Neutrophil (primary cell): Measurements from ENCODE around the gene MAL.

Source experiments
- H3K27ac ChIP-seq: fragments of 200-600 bp; sonication (generic); 2 replicates; pipeline ENCODE4 v1.5.1; 2016; ENCODE audit warnings: mild to moderate bottlenecking, moderate library complexity
- H3K27me3 ChIP-seq: fragments of 200-600 bp; sonication (generic); 2 replicates; pipeline ENCODE4 v1.6.0; 2016; ENCODE audit warnings: mild to moderate bottlenecking
- H3K36me3 ChIP-seq: fragments of 200-600 bp; sonication (generic); 2 replicates; pipeline ENCODE4 v1.5.1; 2017
- H3K4me1 ChIP-seq, 2 experiments: fragments of 200-600 bp in 1 of 2; sonication (generic) in 1 of 2; 1 replicate in 1 of 2; 2 replicates in 1 of 2; pipeline versions ENCODE4 v1.5.1 to v1.6.1; 2013 to 2016; ENCODE audit warnings: low read depth in 1 of 2, low read length in 1 of 2, mild to moderate bottlenecking in 1 of 2, moderate library complexity in 1 of 2; ENCODE audit not compliant: control insufficient read depth in 1 of 2, insufficient read depth in 1 of 2
- H3K4me3 ChIP-seq, 2 experiments: fragments of 200-600 bp in 1 of 2; sonication (generic) in 1 of 2; 1 replicate in 1 of 2; 2 replicates in 1 of 2; pipeline ENCODE4 v1.5.1; 2013 to 2016; ENCODE audit warnings: low read depth in 1 of 2, low read length in 1 of 2, mild to moderate bottlenecking in 1 of 2, moderate library complexity in 1 of 2
- H3K9me3 ChIP-seq: fragments of 200-600 bp; sonication (generic); 2 replicates; pipeline ENCODE4 v1.5.1; 2016
- TF ChIP-seq, protein P1 (sequence below): fragments of 200-600 bp; sonication (generic); IDR thresholded peaks from 2 replicates; pipeline ENCODE4 v1.5.1; 2016; ENCODE audit warnings: antibody characterized with exemption

The MAL gene

DNA sequence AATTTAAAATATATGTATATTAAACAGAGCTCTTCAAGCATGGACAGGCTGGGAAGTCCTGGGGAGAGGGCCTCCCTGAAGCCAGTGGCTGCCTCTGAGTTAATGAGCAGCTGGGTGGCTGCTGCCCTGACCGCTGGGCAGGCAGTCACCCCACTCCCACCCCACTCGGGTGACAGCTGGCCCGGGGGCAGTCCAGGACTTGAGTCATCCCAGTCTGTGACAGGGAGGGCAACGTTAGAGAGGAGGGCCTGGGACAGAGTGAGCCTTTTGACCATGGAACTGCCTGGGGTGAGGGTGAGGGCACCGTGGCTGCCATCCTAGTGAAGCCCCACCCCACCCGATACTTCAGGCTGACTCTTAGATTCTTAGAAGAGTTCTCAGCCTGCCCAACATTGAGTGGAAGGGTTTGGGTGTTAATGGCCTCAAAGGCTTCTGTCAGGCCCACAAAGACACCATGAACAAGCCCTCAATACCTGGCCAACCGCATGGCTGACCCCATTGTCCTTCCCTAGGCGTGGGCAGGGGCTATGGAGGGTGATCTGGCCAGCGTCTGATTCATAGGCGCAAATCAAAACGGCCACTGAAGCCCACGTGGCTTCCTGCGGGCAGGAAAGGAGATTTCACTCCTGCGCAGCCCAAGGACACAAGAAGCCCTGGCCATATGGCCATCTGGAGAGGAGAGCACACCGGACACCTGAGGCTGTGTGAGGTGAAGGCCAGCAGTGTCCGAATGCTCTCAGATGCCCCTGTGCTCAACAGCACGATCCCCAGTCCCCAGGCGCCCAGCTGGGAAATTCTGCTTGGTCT lies 48.6 kb downstream of the MAL start:
- Histone ChIP-seq H3K27ac (no peak overlapping the region), H3K27me3 (peaks cover 53% of the 10 kb centered on the region), H3K4me3 (no peak overlapping the region), H3K9me3 (no peaks in the 10 kb centered on the region), H3K4me1 (peaks cover 8 to 11% of the 10 kb centered on the region in 2 experiments), H3K36me3 (no peaks in the 10 kb centered on the region)
- TF ChIP-seq, protein P1, sequence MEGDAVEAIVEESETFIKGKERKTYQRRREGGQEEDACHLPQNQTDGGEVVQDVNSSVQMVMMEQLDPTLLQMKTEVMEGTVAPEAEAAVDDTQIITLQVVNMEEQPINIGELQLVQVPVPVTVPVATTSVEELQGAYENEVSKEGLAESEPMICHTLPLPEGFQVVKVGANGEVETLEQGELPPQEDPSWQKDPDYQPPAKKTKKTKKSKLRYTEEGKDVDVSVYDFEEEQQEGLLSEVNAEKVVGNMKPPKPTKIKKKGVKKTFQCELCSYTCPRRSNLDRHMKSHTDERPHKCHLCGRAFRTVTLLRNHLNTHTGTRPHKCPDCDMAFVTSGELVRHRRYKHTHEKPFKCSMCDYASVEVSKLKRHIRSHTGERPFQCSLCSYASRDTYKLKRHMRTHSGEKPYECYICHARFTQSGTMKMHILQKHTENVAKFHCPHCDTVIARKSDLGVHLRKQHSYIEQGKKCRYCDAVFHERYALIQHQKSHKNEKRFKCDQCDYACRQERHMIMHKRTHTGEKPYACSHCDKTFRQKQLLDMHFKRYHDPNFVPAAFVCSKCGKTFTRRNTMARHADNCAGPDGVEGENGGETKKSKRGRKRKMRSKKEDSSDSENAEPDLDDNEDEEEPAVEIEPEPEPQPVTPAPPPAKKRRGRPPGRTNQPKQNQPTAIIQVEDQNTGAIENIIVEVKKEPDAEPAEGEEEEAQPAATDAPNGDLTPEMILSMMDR: no peak

DNA sequence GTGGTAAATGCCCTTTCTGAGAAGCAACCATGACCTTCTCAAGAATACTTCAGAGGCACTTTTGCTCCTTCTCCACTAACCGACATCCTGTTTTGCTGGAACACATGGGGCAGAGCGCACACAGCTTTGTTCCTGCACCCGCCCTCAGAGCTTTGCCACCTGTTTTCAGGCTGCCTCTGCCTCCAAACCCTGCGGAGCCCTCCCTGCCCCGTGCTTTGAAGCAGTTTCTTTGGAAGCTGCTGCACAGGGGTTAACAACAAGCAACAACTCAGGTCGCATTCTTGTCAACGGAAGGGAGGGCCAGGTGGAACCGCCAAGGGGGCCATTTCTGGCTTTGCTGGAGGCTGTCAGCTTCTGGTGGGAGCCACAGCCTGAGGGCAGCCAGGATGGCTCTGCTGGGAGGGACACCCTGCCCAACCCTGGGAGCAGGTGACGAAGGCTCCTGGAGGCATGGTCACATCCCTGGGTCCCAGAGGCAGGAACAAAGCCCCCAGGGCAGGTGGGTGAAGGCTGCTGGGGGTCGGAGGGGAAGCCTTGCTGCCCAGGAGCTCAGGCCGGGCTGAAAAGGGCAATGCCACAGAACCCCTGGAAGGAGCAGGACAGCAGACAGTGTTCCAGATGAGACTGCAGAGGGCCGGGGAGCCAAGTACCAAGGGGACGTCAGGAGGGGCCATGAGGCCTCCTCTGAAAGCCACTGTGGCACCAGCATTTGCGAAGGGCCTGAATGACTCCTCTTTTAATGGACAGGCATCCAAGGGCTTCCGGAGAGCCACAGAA lies 49.3 kb downstream of the MAL start:
- H3K27ac ChIP-seq: no peak overlapping the region
- no peaks in the 10 kb centered on the region for H3K9me3 ChIP-seq
- peaks cover 8 to 11% of the 10 kb centered on the region in 2 experiments for H3K4me1 ChIP-seq
- TF ChIP-seq, protein P1: no peak
- H3K36me3 ChIP-seq: no peaks in the 10 kb centered on the region
- H3K27me3 ChIP-seq: peaks cover 61% of the 10 kb centered on the region
- no peak overlapping the region for H3K4me3 ChIP-seq

DNA sequence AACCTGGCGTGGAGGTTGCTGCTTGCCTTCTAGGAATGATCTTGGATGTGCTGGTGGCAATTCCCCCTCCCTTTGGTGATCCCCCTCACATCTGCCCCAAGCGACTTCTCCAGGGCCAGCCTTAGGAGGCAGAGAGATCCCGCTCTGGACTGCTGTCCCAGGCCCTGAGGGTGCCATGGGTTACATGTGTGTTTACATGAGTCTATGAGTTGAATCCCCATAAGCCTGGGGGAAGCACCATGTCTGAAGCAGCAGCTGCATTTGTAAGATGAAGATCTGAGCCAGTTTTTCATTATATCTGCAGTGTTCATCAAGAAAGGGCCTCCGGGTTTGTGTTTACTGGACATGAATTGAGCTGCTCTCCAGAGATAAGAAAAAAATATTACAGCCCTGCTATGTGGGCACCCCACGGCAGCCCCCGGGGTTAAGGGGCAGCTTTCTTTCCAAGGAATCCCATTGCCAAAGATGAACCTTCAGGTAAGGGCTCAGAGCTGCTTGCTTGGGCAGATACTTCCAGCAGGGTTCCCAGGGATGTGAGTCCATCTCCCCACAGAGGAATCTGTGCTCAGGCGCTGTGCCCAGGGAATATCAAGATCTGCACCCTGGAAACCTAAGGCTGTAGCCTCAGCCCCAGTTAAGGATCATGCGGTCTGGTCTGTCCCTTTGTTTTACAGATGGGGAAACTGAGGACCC lies 50.1 kb downstream of the MAL start:
- Histone ChIP-seq H3K36me3 (no peaks in the 10 kb centered on the region), H3K9me3 (no peaks in the 10 kb centered on the region), H3K4me1 (peaks cover 8 to 11% of the 10 kb centered on the region in 2 experiments), H3K4me3 (no peak overlapping the region), H3K27ac (no peak overlapping the region), H3K27me3 (peaks cover 64% of the 10 kb centered on the region)
- TF ChIP-seq, protein P1: no peak

DNA sequence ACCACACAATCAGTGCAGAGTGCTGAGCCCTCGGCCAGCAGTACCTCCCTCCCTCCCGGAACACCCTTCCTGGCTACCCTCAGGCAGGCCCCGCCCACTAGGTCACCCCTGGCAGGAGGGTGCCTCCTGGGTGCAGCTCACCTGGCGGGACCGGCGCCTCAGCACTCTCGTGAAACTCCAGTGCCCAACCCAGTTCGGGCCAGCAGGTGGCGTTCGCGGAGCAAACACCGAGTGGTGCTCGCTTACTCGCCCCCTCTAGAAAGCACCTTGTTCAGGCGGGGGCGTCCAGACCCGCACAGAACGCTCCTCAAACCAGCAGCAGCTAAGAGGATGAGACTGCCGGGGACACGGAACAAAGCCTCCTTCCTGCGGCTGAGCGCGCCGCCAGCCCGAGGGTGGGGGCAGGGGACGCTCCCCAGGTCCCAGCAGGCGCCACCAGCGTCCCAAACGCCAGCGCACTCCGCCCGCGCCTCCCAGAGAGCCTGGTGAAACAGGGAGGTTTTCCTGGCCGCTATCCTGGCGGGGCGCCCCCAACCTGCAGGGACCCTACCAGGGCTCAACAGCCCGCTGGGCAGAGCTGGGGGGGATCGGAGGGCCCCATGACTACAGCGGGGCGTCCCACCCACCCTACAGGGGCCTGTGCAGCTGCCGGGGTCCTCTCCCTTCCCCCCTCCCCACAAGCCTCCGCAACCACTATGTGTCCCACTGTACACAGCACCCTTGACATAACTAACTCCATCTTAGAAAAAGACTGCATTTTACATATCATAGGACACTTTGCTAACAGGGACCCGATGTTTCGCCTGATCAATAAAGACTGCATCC lies 51.4 kb downstream of the MAL start:
- Histone ChIP-seq H3K4me3 (peak overlapping the region; percentile 30 to 35), H3K27me3 (peaks cover 64% of the 10 kb centered on the region), H3K4me1 (peaks cover 8 to 11% of the 10 kb centered on the region in 2 experiments), H3K27ac (no peak overlapping the region), H3K9me3 (no peaks in the 10 kb centered on the region), H3K36me3 (no peaks in the 10 kb centered on the region)
- TF ChIP-seq, protein P1: peak; percentile 35

DNA sequence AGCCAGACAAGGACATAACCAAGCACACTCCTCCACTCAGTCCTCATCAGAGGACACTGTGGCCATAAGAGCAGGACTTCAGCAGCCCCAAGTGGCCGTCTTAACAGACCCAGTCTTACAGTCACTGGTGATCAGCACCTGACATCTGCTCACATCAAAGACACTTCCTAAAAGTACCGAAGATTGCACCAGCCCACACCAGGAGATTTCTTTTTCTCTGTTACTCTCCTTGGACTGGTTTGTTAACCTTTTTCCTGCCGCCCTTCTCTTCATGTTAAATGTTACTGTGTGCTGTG lies 52.0 kb downstream of the MAL start:
- TF ChIP-seq, protein P1: no peak
- peaks cover 64% of the 10 kb centered on the region for H3K27me3 ChIP-seq
- no peaks in the 10 kb centered on the region for H3K9me3 ChIP-seq
- no peak overlapping the region for H3K27ac ChIP-seq
- H3K4me3 ChIP-seq: no peak overlapping the region
- peaks cover 8 to 11% of the 10 kb centered on the region in 2 experiments for H3K4me1 ChIP-seq
- no peaks in the 10 kb centered on the region for H3K36me3 ChIP-seq
